Heart left ventricle (tissue), 13 donors: Measurements from ENCODE around the gene WRAP73.

ENCODE experiments used
- POLR2A ChIP-seq, 2 donors: fragments of 450-650 bp; IDR thresholded peaks; one replicate each; pipeline ENCODE4 v1.6.1; 2017; ENCODE audit warnings: antibody characterized with exemption in 2 of 2, mild to moderate bottlenecking in 2 of 2, moderate library complexity in 2 of 2
- TF ChIP-seq, protein P1 (sequence below), 12 donors: fragments of 200-600 bp; sonication (generic) in 4 of 12; IDR thresholded peaks; one replicate each; pipeline versions ENCODE4 v1.5.0 to v1.8.0; 2018 to 2022; ENCODE audit warnings: antibody characterized with exemption in 12 of 12, mild to moderate bottlenecking in 5 of 12
- donor health status: ischemic (EF 13 %, LVEDD 7.1; RV severe dilation, severe dysfunction).
- donor health status: DM: no; HTN: yes; CAD: no.
- donor health status: DM: no; HTN: no; CAD: no.
- donor health status: ischemic (EF 25% LVEDD 6.9; RV normal size, moderate dysfunction).
- donor health status: ischemic (EF 25% LVEDD 5.7; RV mildly dilated, moderate dysfunction).
- donor health status: ischemic (EF 35%, LVEDD 5.7; RV mildly dilated, moderate dysfunction).
- donor health status: nonischemic (EF 11% LVEDD 7.7; RV severe dilation, severe dysfunction).
- donor health status: DM: yes; HTN: yes; CAD: no.
- donor health status: PGD.
- donor health status: ischemic (EF 29% LVEDD 5.4; RV normal size, mild dysfunction).
- donor health status: nonischemic (EF 23%, LVEDD 6.1; RV moderate dilation, normal function).

DNA sequence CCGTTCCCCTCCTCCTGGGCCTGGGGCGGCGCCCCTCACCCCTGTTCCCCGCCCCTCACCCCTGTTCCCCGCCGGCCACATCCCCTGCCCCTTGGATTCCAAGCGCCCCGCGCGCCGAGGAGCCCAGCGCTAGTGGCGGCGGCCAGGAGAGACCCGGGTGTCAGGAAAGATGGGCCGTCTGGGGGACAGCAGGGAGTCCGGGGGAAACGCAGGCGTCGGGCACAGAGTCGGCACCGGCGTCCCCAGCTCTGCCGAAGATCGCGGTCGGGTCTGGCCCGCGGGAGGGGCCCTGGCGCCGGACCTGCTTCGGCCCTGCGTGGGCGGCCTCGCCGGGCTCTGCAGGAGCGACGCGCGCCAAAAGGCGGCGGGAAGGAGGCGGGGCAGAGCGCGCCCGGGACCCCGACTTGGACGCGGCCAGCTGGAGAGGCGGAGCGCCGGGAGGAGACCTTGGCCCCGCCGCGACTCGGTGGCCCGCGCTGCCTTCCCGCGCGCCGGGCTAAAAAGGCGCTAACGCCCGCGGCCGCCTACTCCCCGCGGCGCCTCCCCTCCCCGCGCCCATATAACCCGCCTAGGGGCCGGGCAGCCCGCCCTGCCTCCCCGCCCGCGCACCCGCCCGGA lies 2.1 kb upstream of the WRAP73 start, which contains the start of gene TP73:
- TF ChIP-seq, protein P1, sequence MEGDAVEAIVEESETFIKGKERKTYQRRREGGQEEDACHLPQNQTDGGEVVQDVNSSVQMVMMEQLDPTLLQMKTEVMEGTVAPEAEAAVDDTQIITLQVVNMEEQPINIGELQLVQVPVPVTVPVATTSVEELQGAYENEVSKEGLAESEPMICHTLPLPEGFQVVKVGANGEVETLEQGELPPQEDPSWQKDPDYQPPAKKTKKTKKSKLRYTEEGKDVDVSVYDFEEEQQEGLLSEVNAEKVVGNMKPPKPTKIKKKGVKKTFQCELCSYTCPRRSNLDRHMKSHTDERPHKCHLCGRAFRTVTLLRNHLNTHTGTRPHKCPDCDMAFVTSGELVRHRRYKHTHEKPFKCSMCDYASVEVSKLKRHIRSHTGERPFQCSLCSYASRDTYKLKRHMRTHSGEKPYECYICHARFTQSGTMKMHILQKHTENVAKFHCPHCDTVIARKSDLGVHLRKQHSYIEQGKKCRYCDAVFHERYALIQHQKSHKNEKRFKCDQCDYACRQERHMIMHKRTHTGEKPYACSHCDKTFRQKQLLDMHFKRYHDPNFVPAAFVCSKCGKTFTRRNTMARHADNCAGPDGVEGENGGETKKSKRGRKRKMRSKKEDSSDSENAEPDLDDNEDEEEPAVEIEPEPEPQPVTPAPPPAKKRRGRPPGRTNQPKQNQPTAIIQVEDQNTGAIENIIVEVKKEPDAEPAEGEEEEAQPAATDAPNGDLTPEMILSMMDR (IDR thresholded peaks at IDR 0.05): no peak
- TF ChIP-seq POLR2A (IDR thresholded peaks at IDR 0.05): no peak
